IMR-90 (cell line): ENCODE measurements around the gene TLR10. TPM values are rescaled to one million over a fixed set of nuclear protein-coding genes. Genes with fewer than 3 reads are reported as not detected.
A peak's percentile ranks its signal among the peaks of the same experiment; 100 is the strongest.

Experiments used
- ATAC-seq: fragments of 200-7000 bp; cut with Tn5 transposase; 2 replicates; pipeline ENCODE4 v1.9.1; 2020; ENCODE audit warnings: low read depth, mild to moderate bottlenecking, moderate library complexity
- BruUV-seq: library from RNA; stranded (reverse); fragments of 400-500 nt; replicated peaks from 2 replicates; lab custom pipeline; 2021; lab: Mats Ljungman, UMichigan
- CTCF ChIA-PET: fragments of 300-600 bp; formaldehyde crosslinking; extraction: SDS; loops from one replicate; lab custom pipeline; 2021; ENCODE audit warnings: antibody characterized with exemption; lab: Yijun Ruan, JAX
- POLR2A ChIA-PET: fragments of 300-600 bp; sonication (Branson Sonifier 250); formaldehyde crosslinking; loops from one replicate; lab custom pipeline; 2022; ENCODE audit warnings: antibody characterized with exemption; ENCODE audit not compliant: unreplicated experiment; lab: Charles Lee
- DNase-seq: peaks from one replicate; pipeline ENCODE4 v3.0.0; 2013
- H2AFZ ChIP-seq: replicated peaks from 2 replicates; pipeline ENCODE3; 2013; ENCODE audit warnings: low read length, mild to moderate bottlenecking; ENCODE audit not compliant: poor library complexity
- H2AK5ac ChIP-seq: 2 replicates; pipeline ENCODE4 v1.6.1; 2013; ENCODE audit warnings: low read depth, low read length, inconsistent platforms
- H2AK9ac ChIP-seq: replicated peaks from 2 replicates; pipeline ENCODE3; 2013; ENCODE audit warnings: mild to moderate bottlenecking, low read depth, low read length, moderate library complexity; ENCODE audit not compliant: poor library complexity
- H2BK120ac ChIP-seq: 2 replicates; pipeline ENCODE4 v1.6.1; 2013; ENCODE audit warnings: low read depth, low read length, inconsistent platforms
- H2BK15ac ChIP-seq: 3 replicates; pipeline ENCODE4 v1.6.1; 2013; ENCODE audit warnings: low read depth, low read length, inconsistent platforms
- H2BK20ac ChIP-seq: 2 replicates; pipeline ENCODE4 v1.6.1; 2013; ENCODE audit warnings: low read depth, mild to moderate bottlenecking, inconsistent platforms, low read length, moderate library complexity
- H2BK5ac ChIP-seq: 2 replicates; pipeline ENCODE4 v1.6.1; 2013; ENCODE audit warnings: mild to moderate bottlenecking, low read depth, low read length, inconsistent platforms; ENCODE audit not compliant: poor library complexity, severe bottlenecking
- H3K14ac ChIP-seq: replicated peaks from 2 replicates; pipeline ENCODE4 v1.6.1; 2013; ENCODE audit warnings: low read depth, low read length, inconsistent platforms
- H3K18ac ChIP-seq: 2 replicates; pipeline ENCODE4 v1.6.1; 2013; ENCODE audit warnings: low read depth, low read length, control low read depth
- H3K23ac ChIP-seq: 2 replicates; pipeline ENCODE4 v1.6.1; 2013; ENCODE audit warnings: low read depth, low read length, inconsistent platforms
- H3K27ac ChIP-seq: 2 replicates; pipeline ENCODE4 v1.5.1; 2013; ENCODE audit warnings: mild to moderate bottlenecking, control low read depth, low read length; ENCODE audit not compliant: insufficient read depth
- H3K27me3 ChIP-seq: 2 replicates; pipeline ENCODE4 v1.6.1; 2013; ENCODE audit warnings: low read length; ENCODE audit not compliant: control insufficient read depth, insufficient read depth
- H3K36me3 ChIP-seq: 2 replicates; pipeline ENCODE4 v1.6.1; 2013; ENCODE audit warnings: low read length, mixed read lengths; ENCODE audit not compliant: control insufficient read depth, insufficient read depth
- H3K4ac ChIP-seq: 2 replicates; pipeline ENCODE4 v1.6.1; 2013; ENCODE audit warnings: low read depth, low read length, inconsistent platforms
- H3K4me1 ChIP-seq: 2 replicates; pipeline ENCODE4 v1.6.1; 2013; ENCODE audit warnings: low read length, mixed read lengths; ENCODE audit not compliant: control insufficient read depth, insufficient read depth
- H3K4me2 ChIP-seq: 2 replicates; pipeline ENCODE4 v1.6.1; 2013; ENCODE audit warnings: low read depth, mild to moderate bottlenecking, control low read depth, low read length, moderate library complexity
- H3K4me3 ChIP-seq: 2 replicates; pipeline ENCODE4 v1.5.1; 2013; ENCODE audit warnings: low read depth, mild to moderate bottlenecking, control low read depth, low read length, moderate library complexity; ENCODE audit not compliant: insufficient read depth
- H3K56ac ChIP-seq: 2 replicates; pipeline ENCODE4 v1.6.1; 2013; ENCODE audit warnings: low read length, inconsistent platforms; ENCODE audit not compliant: insufficient read depth; ENCODE audit errors: extremely low read depth
- H3K79me1 ChIP-seq, 2 experiments: 2 replicates each; pipeline ENCODE4 v1.6.1; 2013; ENCODE audit warnings: low read length in 2 of 2, inconsistent platforms in 1 of 2, low read depth in 1 of 2
- H3K9ac ChIP-seq: 2 replicates; pipeline ENCODE4 v1.6.1; 2013; ENCODE audit warnings: low read depth, low read length, control low read depth
- H3K9me1 ChIP-seq: 2 replicates; pipeline ENCODE4 v1.6.1; 2013; ENCODE audit warnings: low read length, inconsistent platforms; ENCODE audit not compliant: insufficient read depth
- H3K9me3 ChIP-seq: 2 replicates; pipeline ENCODE4 v1.6.1; 2013; ENCODE audit warnings: low read length; ENCODE audit not compliant: control insufficient read depth, insufficient read depth
- H4K20me1 ChIP-seq: 2 replicates; pipeline ENCODE4 v1.6.1; 2013; ENCODE audit warnings: low read length, inconsistent platforms; ENCODE audit not compliant: insufficient read depth
- H4K5ac ChIP-seq: 2 replicates; pipeline ENCODE4 v1.6.1; 2013; ENCODE audit warnings: mild to moderate bottlenecking, low read depth, low read length, control low read depth
- H4K8ac ChIP-seq, 2 experiments: 2 replicates each; pipeline ENCODE4 v1.6.1; 2013; ENCODE audit warnings: low read depth in 2 of 2, low read length in 2 of 2, control low read depth in 1 of 2, inconsistent platforms in 1 of 2
- H4K91ac ChIP-seq: 2 replicates; pipeline ENCODE4 v1.6.1; 2013; ENCODE audit warnings: low read depth, low read length, inconsistent platforms; ENCODE audit not compliant: insufficient read depth
- ELK1 ChIP-seq: fragments of 150-350 bp; IDR thresholded peaks from 2 replicates; pipeline ENCODE4 v1.6.1; 2016; ENCODE audit warnings: low read depth, mild to moderate bottlenecking, low read length, moderate library complexity, borderline replicate concordance
- FOS ChIP-seq: fragments of 150-350 bp; IDR thresholded peaks from 2 replicates; pipeline ENCODE4 v1.6.1; 2016; ENCODE audit warnings: low read depth, low read length
- MAZ ChIP-seq: IDR thresholded peaks from 2 replicates; pipeline ENCODE4 v1.6.1; 2012; ENCODE audit warnings: low read depth, mild to moderate bottlenecking, low read length, improper control_type of control experiment, moderate library complexity, borderline replicate concordance
- NFE2L2 ChIP-seq: fragments of 150-350 bp; IDR thresholded peaks from 2 replicates; pipeline ENCODE4 v1.6.1; 2016; ENCODE audit warnings: low read depth, mild to moderate bottlenecking, low read length
- RCOR1 ChIP-seq: IDR thresholded peaks from 2 replicates; pipeline ENCODE4 v1.6.1; 2012; ENCODE audit warnings: mild to moderate bottlenecking, low read length, improper control_type of control experiment; ENCODE audit not compliant: insufficient replicate concordance
- SMC3 ChIP-seq: fragments of 150-350 bp; IDR thresholded peaks from 2 replicates; pipeline ENCODE4 v1.6.1; 2016; ENCODE audit warnings: low read depth, mild to moderate bottlenecking, antibody characterized with exemption, low read length, moderate library complexity
- WGBS, 2 experiments: methylation state at CpG; one replicate each; pipeline versions ENCODE4 v1.1.5 to v1.1.7; 2013; ENCODE audit warnings: missing lambda C conversion rate in 2 of 2; ENCODE audit not compliant: insufficient read length in 1 of 2; ENCODE audit errors: extremely low coverage in 2 of 2; 5-methylcytosine and 5-hydroxymethylcytosine counted together
- dilution Hi-C: fragments of 300-500 bp; cut with HindIII; formaldehyde crosslinking; loops from one replicate; pipeline ENCODE4 v1.14.3; 2018; ENCODE audit warnings: low sequenced_read_pairs; ENCODE audit not compliant: unreplicated experiment
- in situ Hi-C: fragments of 300-500 bp; cut with MboI; formaldehyde crosslinking; loops from 3 replicates; pipeline ENCODE4 v1.14.3; 2019; ENCODE audit warnings: low sequenced_read_pairs, inconsistent platforms, mixed read lengths
- intact Hi-C: fragments of 100-400 bp; cut with micrococcal nuclease; formaldehyde crosslinking; loops from 2 replicates; pipeline ENCODE4 v1.10.0; 2022
- polyA plus RNA-seq, 3 experiments: library from polyadenylated mRNA; depleted of rRNA; stranded (reverse); fragments of >200 nt; gene quantifications; 2 replicates each; pipeline ENCODE4 v1.2.3, GENCODE V29; 2012; ENCODE audit warnings: low replicate concordance in 1 of 3
- total RNA-seq: library from RNA; depleted of rRNA; stranded (reverse); fragments of >200 nt; gene quantifications from 2 replicates; pipeline ENCODE4 v1.2.3, GENCODE V29; 2012

TLR10 gene
- total and polyA plus RNA-seq, 2 of the 4 experiments (the other 2 are of a cell fraction) = not detected

GRCh38 chr4:38788317-38788716 is 5.5 kb upstream of the TLR10 start:
- no peak overlapping the region for H2BK5ac ChIP-seq
- H4K5ac ChIP-seq = no peak overlapping the region
- no peak overlapping the region for H2BK15ac ChIP-seq
- no peak overlapping the region for H3K14ac ChIP-seq
- dilution Hi-C loops (no loop called here), intact Hi-C loops (no loop called here), in situ Hi-C loops (no loop called here)
- H2AK9ac ChIP-seq = no peak overlapping the region
- no peak overlapping the region for H3K23ac ChIP-seq
- no peak overlapping the region for H4K91ac ChIP-seq
- ChIA-PET CTCF (no interaction called here), POLR2A (no interaction called here)
- peaks cover 2% of the 10 kb centered on the region for H3K27me3 ChIP-seq
- H3K4me2 ChIP-seq = no peak overlapping the region
- BruUV-seq = no TSS peak
- peak; percentile 35 for ATAC-seq
- H2AK5ac ChIP-seq = no peak overlapping the region
- H4K20me1 ChIP-seq = no peaks in the 10 kb centered on the region
- TF ChIP-seq MAZ (no peak), RCOR1 (no peak), NFE2L2 (0 out of 2 replicates have a peak, but pooled peaks have one; percentile 34), FOS (no peak), ELK1 (no peak), SMC3 (no peak)
- H2BK20ac ChIP-seq = no peak overlapping the region
- H3K4me1 ChIP-seq = no peaks in the 10 kb centered on the region
- H3K36me3 ChIP-seq = no peaks in the 10 kb centered on the region
- no peak overlapping the region for H3K27ac ChIP-seq
- no peak overlapping the region for H3K56ac ChIP-seq
- H4K8ac ChIP-seq = no peak overlapping the region
- H3K79me1 ChIP-seq = no peaks in the 10 kb centered on the region
- H3K4me3 ChIP-seq = no peak overlapping the region
- no peak overlapping the region for H3K18ac ChIP-seq
- peak; percentile 63 for DNase-seq
- no peaks in the 10 kb centered on the region for H3K9me3 ChIP-seq
- H3K9ac ChIP-seq = no peak overlapping the region
- no peak overlapping the region for H3K4ac ChIP-seq
- WGBS, 2 experiments = no CpG with 5 or more reads among the region's 1 CpG
- H2AFZ ChIP-seq = no peak overlapping the region
- H3K9me1 ChIP-seq = no peaks in the 10 kb centered on the region
- H2BK120ac ChIP-seq = no peak overlapping the region
